BE2C (cell line): Measurements from ENCODE around the gene CFP.

Experiments
- DNase-seq: peaks from one replicate; pipeline ENCODE4 v3.0.0-alpha.2; 2020
- H3K27me3 ChIP-seq: fragments of 250-450 bp; sonication (Bioruptor Pico); 2 replicates; pipeline ENCODE4 v1.5.1; 2020; ENCODE audit warnings: mild to moderate bottlenecking
- H3K36me3 ChIP-seq: fragments of 250-450 bp; sonication (Bioruptor Pico); 2 replicates; pipeline ENCODE4 v1.5.1; 2020; ENCODE audit warnings: mild to moderate bottlenecking
- H3K4me1 ChIP-seq: fragments of 250-450 bp; sonication (Bioruptor Pico); 2 replicates; pipeline ENCODE4 v1.5.1; 2020
- H3K4me3 ChIP-seq: 2 replicates; pipeline ENCODE4 v1.5.1; 2011; ENCODE audit warnings: low read depth, low read length
- H3K9me3 ChIP-seq: fragments of 250-450 bp; sonication (Bioruptor Pico); 2 replicates; pipeline ENCODE4 v1.5.1; 2020
- TF ChIP-seq, protein P1 (sequence below): IDR thresholded peaks from 2 replicates; pipeline ENCODE4 v1.5.1; 2012; ENCODE audit warnings: mild to moderate bottlenecking, low read depth, low read length

The CFP gene

DNA sequence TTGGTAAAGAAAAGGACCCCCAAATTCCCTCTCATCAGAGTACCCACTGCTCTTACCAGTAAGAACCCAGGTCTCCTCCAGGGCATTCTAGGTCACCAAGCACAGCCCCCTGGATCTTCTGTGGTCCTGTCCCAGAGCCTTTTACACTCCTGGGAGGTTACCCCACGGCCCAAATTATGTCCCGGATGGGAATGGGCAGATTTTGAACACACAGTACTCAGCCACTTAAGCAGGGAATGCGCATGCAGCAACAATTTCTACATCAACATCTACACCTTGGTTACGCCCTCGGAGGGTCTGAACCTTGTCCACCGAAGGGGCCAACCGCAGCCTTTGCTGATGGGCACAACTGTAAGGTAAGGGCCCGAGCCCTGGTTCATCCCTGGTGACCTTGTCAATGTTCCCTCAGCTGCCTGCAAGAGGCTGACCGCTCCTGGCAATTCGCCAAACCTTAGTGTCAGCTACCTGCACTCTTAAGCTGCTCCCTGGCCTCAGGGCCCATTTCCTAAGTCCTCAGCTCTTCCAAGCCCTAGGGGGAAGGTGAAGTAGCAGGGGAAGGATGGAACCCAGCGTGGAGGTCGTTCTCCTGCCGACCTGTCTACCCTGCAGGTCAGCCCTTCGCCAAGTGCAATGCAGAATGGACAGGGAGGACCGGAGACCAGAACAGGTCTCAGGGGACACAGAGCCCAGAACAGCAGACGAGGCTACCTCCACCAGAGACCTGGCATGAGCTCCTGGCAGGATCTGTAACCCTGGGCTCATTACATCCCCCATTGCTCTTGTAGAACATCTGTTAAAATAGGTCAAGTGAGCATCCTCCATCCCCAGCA is 41.6 kb downstream of the CFP start:
- Histone ChIP-seq H3K36me3 (no peaks in the 10 kb centered on the region), H3K4me1 (no peaks in the 10 kb centered on the region), H3K9me3 (no peaks in the 10 kb centered on the region), H3K4me3 (no peak overlapping the region), H3K27me3 (no peaks in the 10 kb centered on the region)
- TF ChIP-seq, protein P1, sequence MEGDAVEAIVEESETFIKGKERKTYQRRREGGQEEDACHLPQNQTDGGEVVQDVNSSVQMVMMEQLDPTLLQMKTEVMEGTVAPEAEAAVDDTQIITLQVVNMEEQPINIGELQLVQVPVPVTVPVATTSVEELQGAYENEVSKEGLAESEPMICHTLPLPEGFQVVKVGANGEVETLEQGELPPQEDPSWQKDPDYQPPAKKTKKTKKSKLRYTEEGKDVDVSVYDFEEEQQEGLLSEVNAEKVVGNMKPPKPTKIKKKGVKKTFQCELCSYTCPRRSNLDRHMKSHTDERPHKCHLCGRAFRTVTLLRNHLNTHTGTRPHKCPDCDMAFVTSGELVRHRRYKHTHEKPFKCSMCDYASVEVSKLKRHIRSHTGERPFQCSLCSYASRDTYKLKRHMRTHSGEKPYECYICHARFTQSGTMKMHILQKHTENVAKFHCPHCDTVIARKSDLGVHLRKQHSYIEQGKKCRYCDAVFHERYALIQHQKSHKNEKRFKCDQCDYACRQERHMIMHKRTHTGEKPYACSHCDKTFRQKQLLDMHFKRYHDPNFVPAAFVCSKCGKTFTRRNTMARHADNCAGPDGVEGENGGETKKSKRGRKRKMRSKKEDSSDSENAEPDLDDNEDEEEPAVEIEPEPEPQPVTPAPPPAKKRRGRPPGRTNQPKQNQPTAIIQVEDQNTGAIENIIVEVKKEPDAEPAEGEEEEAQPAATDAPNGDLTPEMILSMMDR, result no peak
- no peak for DNase-seq

DNA sequence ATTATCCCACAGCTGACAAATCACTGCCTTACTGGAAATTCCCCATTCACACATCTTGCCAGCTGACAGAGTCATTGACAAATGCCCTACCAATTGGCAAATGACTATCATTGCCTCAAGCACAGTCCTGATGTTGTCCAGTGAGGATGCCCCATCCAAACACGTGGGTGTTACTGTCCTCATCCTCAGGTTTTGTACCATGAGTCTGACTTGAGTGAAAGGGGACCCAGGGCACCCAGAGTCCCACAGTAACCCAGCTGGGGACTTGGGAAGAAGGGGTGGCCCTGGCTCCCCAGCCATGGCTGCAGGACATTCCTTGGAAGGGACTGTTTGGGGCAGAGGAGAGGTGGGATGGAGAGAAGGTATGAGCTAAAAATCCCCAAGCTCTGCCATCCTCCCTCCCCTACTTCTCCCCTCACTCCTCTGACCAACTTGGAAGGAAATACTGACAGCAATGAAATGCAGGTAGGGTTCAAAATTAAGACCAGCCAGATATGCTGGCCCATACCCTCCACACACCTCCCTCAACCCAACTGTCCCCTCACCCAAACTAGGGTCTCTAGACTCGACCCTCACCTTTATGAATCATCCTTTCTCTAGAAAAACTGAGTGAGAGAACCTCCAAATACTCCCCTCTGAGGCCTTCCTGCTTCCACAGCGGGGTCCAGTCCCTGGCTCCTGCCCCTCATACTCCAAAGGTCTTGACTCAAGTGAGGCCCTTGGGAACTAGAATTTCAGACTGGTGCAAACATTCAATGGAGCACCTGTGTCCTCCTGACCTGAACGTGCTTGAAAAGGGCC is 42.4 kb downstream of the CFP start:
- Histone ChIP-seq H3K27me3 (no peaks in the 10 kb centered on the region), H3K4me3 (no peak overlapping the region), H3K4me1 (no peaks in the 10 kb centered on the region), H3K9me3 (no peaks in the 10 kb centered on the region), H3K36me3 (no peaks in the 10 kb centered on the region)
- TF ChIP-seq, protein P1, result no peak
- DNase-seq, result no peak

DNA sequence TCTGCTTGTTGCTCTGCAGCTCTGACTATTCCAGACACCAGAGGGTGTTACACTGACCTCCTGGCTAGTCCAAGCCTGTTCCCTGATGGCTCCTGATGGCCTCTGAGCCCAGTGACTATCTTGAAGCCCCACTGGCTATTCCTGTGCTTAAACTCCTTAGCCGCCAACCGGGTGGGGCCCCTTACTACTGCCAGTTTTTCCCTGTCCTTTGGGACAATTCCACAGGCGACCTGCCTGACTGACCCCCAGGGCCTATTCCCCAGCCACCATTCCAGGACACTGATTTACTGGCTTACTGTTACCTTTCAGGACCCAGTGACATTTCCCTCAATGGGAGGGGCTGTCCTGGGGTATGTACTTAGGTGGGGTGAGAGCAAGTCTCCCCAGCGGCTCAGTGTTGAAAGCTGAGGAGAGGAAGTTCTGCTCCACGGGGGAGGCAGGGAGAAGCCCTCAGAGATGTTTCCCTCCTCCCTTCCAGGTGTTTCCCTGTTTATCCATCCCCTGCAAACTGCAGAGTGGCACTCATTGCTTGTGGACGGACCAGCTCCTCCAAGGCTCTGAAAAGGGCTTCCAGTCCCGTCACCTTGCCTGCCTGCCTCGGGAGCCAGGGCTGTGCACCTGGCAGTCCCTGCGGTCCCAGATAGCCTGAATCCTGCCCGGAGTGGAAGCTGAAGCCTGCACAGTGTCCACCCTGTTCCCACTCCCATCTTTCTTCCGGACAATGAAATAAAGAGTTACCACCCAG is 43.5 kb downstream of the CFP start:
- H3K27me3 ChIP-seq, result no peaks in the 10 kb centered on the region
- no peaks in the 10 kb centered on the region for H3K4me1 ChIP-seq
- TF ChIP-seq, protein P1, result no peak
- H3K36me3 ChIP-seq, result no peaks in the 10 kb centered on the region
- H3K4me3 ChIP-seq, result no peak overlapping the region
- DNase-seq, result no peak
- H3K9me3 ChIP-seq, result no peaks in the 10 kb centered on the region

GRCh38 chrX:47585273-47585672 is 44.5 kb downstream of the CFP start:
- Histone ChIP-seq H3K4me1 (no peaks in the 10 kb centered on the region), H3K36me3 (no peaks in the 10 kb centered on the region), H3K4me3 (no peak overlapping the region), H3K9me3 (no peaks in the 10 kb centered on the region), H3K27me3 (no peaks in the 10 kb centered on the region)
- DNase-seq, result no peak
- TF ChIP-seq, protein P1, result no peak

DNA sequence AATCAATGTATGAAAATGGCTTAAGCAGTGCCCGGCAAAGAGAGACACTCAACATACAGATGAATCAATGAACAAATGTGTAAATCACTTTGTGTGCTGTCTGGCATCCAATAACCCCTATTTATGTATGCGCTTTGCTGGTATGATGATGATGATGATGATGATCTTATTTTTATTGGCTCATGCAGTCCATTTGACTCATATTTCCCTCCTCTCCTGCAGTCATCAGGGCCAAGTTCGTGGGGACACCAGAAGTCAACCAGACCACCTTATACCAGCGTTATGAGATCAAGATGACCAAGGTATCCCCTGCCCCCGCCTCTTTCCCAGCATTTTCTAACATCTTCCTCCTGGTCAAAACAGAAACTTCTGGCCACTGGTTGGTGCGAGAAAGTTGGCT is 45.0 kb downstream of the CFP start:
- Histone ChIP-seq H3K36me3 (no peaks in the 10 kb centered on the region), H3K4me3 (no peak overlapping the region), H3K27me3 (no peaks in the 10 kb centered on the region), H3K4me1 (no peaks in the 10 kb centered on the region), H3K9me3 (no peaks in the 10 kb centered on the region)
- no peak for DNase-seq
- TF ChIP-seq, protein P1, result no peak
